ENCODE data around the gene RPTOR.

The RPTOR gene

DNA sequence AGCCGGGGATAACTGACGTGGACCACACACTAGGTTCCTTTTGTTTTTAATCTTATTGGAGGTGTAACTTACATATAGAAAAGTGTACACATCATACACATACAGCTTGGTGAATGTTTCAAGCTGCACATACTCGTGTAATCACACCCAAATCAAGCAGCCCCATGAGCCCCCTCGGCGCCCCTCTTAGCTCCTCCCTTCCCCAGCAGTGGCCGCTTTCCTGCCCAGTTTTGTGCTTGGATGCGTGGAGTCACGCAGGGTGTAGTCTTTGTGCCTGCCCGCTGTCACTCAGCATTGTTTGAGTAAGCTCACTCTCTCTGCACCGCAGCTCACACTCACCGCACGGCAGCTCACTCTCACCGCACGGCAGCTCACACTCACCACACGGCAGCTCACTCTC is 295.3 kb downstream of the RPTOR start:
- no peak for DNase-seq

- DNase-seq, result no peak
Measured at GRCh38 chr17:80842456-80843013, 297.9 kb downstream of the RPTOR start.

- no peak for DNase-seq
Measured at GRCh38 chr17:80843741-80844156, 299.1 kb downstream of the RPTOR start.

GRCh38 chr17:80844418-80844990 is 299.9 kb downstream of the RPTOR start:
- no peak for DNase-seq

DNA sequence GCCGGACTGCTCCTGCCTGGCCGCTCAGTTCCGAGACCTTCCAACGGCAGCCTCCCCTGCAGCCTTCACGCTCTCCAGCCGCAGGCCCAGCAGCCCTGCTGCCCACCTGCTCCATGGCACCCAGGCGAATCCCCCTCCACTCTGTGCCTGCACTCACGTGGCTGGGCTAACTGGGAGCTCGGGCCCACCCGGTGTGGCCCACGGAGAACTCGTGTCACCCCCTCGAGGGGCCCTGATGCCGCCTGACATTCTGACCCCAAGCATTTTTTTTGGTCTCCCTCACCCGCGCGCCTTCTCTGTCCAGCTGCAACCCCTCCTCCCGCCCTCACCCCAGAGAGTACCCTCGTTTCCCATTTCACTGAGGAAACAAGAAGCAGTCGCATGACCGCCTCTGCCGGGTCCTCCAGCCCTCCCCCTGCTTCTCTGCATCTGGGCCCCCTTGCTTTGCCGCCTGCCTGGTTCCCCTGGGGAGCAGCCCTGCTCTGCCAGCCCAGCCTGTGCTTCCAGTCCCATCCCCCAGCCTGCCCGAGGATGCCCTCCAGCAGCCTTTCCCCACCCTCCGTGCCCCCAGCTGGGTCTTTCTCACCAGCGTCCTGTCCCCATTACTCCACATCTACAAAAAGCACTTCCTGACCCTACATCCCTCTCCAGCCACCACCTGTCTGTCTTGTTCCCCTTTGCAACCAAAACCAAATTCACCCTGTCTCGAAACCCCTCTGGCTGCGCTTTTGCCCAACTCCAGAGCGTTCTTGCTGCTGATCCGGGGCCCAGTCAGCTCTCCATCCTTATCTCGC is 300.6 kb downstream of the RPTOR start:
- no peak for DNase-seq

- no peak for DNase-seq
Measured at GRCh38 chr17:80845863-80846671, 301.4 kb downstream of the RPTOR start.

DNA sequence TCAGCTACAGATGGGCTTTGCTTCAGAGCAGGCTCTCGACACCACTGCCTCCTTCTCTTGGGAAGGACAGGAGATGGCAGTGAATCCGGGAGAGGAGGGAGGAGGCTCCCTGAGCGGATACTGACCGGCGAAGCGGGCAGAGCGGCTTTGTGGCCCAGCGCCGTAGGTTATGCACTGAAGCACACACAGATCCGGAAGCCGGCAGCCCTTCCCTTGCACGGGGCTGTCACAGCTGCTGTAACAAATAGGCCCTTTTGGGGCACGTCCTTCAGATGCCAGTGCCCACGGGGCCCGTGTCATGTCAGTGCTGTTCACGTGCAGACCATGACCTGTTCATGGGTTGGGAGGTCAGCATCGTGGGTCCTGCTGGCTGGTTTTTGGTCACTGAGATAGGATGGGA is 302.3 kb downstream of the RPTOR start:
- DNase-seq, result no peak

DNA sequence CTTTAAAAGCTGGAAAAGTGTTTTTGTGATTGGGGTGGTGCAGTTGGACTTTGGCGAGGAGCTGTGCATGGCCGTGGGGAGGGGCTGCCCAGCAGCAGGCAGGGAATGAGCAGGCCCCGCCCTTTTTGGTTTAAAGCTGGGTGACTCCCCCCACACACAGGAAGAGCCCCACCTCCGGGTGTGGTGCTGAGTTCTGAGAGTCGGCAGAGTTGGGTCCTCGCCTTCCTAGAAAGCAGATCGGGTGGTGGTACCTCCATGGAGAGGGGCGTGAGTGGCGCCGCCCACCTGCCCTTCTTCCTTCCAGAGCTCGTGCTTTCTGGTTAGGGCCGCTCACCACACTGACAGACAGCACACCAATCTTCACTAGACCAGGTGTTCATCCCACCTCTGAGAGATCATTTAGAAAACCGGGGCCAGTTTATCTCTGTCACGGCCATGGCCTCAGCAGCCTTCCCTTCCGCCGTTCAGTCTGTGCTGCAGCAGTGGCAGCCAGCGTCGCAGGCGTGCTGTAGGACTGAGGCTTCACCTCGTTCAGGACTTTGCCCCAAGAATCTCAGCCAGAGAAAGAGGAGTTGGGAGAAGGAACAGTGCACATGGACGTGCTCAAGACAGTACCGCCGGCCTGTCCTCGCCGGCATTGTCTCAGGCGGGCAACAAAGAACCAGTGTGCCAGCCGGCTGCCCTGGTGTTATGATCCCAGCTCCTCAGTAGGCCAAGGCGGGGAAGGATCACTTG is 303.0 kb downstream of the RPTOR start:
- peak; percentile 67 for DNase-seq

DNA sequence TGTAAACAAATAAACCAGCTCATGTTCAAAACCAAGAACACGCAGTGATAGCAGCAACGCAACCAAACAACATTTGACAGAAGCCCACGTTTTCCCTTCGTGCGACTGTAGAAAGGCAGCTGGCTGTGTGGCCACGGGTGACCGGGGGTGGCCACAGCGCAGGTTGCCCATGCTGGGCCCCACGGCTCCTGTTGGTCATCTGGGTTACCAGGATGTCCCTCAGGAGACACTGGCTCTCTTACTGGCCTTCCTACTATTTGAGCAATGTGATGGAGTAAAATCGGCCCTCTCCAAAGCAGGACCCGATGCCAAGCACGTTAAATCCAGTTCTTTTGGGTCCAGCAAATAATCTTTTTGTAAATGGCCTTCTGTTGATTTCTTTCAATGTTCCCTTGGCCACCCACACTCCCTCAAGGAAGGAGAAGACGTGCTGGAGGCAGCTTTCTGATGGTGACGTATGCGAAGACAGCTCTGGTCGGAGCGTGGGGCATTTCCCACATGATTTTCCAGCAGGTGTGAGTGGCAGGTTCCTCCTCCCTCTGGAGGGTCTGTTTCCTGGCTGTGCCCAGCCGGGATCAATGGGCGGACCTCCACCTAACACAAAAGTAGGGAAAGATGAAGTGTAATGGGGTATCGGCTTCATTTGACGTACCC is 303.9 kb downstream of the RPTOR start:
- no peak for DNase-seq

DNA sequence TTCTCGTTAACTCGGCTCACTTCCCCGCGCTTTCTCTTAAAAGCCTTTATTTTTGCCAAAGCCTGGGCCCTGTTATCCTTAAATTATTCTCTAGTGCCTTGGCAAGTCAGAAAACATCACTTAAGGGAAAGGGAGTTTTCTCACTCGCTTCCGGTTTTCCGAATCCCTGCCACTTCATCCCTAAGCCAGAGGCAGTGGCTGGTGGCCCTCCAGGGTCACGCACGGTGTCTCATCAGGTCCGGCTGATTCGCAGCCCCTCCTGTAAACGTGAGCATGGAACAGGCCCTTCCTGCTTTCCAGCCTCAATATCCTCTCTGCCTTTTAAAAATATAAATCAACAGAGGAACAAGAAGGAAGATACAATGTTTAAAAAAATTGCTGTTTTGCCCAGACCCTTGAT is 304.5 kb downstream of the RPTOR start:
- DNase-seq, result no peak

- no peak for DNase-seq
Measured at GRCh38 chr17:80850109-80850508, 305.5 kb downstream of the RPTOR start.

- no peak for DNase-seq
Measured at GRCh38 chr17:80850817-80851216, 306.2 kb downstream of the RPTOR start.

- no peak for DNase-seq
Measured at GRCh38 chr17:80851277-80851925, 306.8 kb downstream of the RPTOR start.

DNA sequence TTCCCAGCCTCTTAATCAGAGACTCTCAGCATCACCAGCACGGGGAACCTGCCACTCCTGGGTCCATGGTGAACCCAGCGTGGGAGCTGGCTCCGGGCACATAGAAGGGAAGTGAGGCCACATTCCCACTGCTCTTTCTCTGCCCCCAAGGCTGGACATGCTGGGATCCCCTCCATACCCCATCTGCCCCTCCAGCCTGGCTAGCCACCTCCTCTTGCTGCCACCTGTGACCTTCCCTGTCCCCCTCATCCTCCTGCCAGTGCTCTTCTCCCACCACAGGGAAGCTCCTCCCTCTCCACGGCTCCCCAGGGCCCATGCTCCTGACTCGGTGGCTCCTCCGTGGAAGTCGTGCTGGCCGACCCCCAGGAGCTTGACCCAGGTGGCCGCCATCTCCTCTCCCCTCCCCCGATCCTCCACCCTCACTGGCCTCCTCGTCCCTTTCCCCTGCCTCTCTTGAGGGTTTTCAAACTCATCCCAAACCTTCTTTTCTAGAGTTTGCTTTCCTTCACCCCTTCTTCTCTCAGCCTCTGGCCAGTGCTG is 307.9 kb downstream of the RPTOR start:
- no peak for DNase-seq

DNA sequence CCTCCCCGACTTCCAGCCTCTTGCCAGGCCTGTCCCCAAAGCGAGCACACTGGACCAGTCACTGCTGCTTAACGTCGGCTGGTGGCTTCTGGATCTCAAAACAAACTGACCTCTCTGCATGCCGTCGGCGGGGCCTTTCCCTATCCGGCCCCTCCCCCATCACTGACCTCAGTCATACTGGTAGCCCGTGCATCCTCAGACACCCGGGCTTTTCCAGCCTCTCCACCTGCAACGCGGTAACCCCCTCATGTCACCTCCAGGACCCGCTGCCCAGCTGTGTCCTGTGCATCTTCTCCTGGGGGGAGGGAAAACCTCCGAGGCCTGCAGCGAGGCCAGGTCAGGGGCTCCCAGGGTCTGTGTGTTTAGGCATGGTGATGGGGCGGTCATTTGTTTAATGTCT is 308.4 kb downstream of the RPTOR start:
- DNase-seq, result no peak

- no peak for DNase-seq
Measured at GRCh38 chr17:80854220-80854619, 309.6 kb downstream of the RPTOR start.

GRCh38 chr17:80855196-80855947 is 310.7 kb downstream of the RPTOR start:
- DNase-seq, result no peak

DNA sequence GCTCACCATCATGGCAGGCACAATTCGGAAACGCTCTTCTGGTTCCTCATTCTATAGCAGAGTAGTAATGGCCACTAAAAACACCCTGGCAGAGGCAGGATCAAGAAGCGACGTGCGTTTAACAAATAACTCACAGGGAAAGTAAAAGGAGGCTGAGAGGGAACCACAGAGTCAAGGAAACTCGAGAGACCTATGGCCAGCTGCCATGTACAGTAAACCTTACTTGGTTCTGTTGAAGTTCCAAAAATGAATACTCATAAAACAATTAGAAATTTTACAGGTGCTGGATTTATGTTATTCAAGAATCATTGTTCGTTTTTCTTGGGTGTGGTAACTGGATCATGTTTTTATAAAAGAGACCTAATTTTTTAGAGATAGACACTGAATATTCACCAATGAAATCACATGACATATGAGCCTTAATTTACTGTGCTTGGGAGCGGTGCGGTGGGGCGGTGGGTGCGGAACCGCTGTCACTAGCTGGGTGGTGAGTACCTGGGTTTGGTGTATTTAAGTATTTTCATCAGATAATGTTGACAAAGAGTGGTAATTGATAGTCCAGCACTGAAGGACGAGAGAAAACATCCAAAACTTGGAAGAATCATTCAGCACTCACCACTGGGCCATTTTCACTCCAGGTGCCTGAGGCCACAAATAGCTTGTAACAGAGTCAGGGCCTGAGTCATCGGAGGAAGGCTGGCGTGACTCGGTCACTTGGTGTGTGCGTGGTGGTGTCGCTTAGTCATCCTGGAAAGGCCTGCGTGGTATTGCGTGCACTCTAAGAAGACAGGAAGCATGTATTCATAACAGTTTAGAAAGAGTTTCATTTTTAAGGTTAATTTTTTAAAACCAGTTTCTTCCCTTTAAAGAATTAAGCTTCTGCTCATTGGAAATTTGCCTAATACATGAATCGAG is 311.6 kb downstream of the RPTOR start:
- DNase-seq, result peak; percentile 69

Data from CD4-positive, alpha-beta T cell treated with Interleukin-21 for 1 hour (primary cell).